IMR-90 (cell line): ENCODE data around the gene MAPRE3. TPM values are rescaled to one million over a fixed set of nuclear protein-coding genes. Genes with fewer than 3 reads are reported as not detected.

Experiments used
- ATAC-seq: fragments of 200-7000 bp; cut with Tn5 transposase; 2 replicates; pipeline ENCODE4 v1.9.1; 2020; ENCODE audit warnings: low read depth, mild to moderate bottlenecking, moderate library complexity
- BruUV-seq: library from RNA; stranded (reverse); fragments of 400-500 nt; replicated peaks from 2 replicates; lab custom pipeline; 2021; lab: Mats Ljungman, UMichigan
- CTCF ChIA-PET: fragments of 300-600 bp; formaldehyde crosslinking; extraction: SDS; loops from one replicate; lab custom pipeline; 2021; ENCODE audit warnings: antibody characterized with exemption; lab: Yijun Ruan, JAX
- POLR2A ChIA-PET: fragments of 300-600 bp; sonication (Branson Sonifier 250); formaldehyde crosslinking; loops from one replicate; lab custom pipeline; 2022; ENCODE audit warnings: antibody characterized with exemption; ENCODE audit not compliant: unreplicated experiment; lab: Charles Lee
- DNase-seq: peaks from one replicate; pipeline ENCODE4 v3.0.0; 2013
- H2AFZ ChIP-seq: replicated peaks from 2 replicates; pipeline ENCODE3; 2013; ENCODE audit warnings: low read length, mild to moderate bottlenecking; ENCODE audit not compliant: poor library complexity
- H2AK5ac ChIP-seq: 2 replicates; pipeline ENCODE4 v1.6.1; 2013; ENCODE audit warnings: low read depth, low read length, inconsistent platforms
- H2AK9ac ChIP-seq: replicated peaks from 2 replicates; pipeline ENCODE3; 2013; ENCODE audit warnings: mild to moderate bottlenecking, low read depth, low read length, moderate library complexity; ENCODE audit not compliant: poor library complexity
- H2BK120ac ChIP-seq: 2 replicates; pipeline ENCODE4 v1.6.1; 2013; ENCODE audit warnings: low read depth, low read length, inconsistent platforms
- H2BK15ac ChIP-seq: 3 replicates; pipeline ENCODE4 v1.6.1; 2013; ENCODE audit warnings: low read depth, low read length, inconsistent platforms
- H2BK20ac ChIP-seq: 2 replicates; pipeline ENCODE4 v1.6.1; 2013; ENCODE audit warnings: low read depth, mild to moderate bottlenecking, inconsistent platforms, low read length, moderate library complexity
- H2BK5ac ChIP-seq: 2 replicates; pipeline ENCODE4 v1.6.1; 2013; ENCODE audit warnings: mild to moderate bottlenecking, low read depth, low read length, inconsistent platforms; ENCODE audit not compliant: poor library complexity, severe bottlenecking
- H3K14ac ChIP-seq: replicated peaks from 2 replicates; pipeline ENCODE4 v1.6.1; 2013; ENCODE audit warnings: low read depth, low read length, inconsistent platforms
- H3K18ac ChIP-seq: 2 replicates; pipeline ENCODE4 v1.6.1; 2013; ENCODE audit warnings: low read depth, low read length, control low read depth
- H3K23ac ChIP-seq: 2 replicates; pipeline ENCODE4 v1.6.1; 2013; ENCODE audit warnings: low read depth, low read length, inconsistent platforms
- H3K27ac ChIP-seq: 2 replicates; pipeline ENCODE4 v1.5.1; 2013; ENCODE audit warnings: mild to moderate bottlenecking, control low read depth, low read length; ENCODE audit not compliant: insufficient read depth
- H3K27me3 ChIP-seq: 2 replicates; pipeline ENCODE4 v1.6.1; 2013; ENCODE audit warnings: low read length; ENCODE audit not compliant: control insufficient read depth, insufficient read depth
- H3K36me3 ChIP-seq: 2 replicates; pipeline ENCODE4 v1.6.1; 2013; ENCODE audit warnings: low read length, mixed read lengths; ENCODE audit not compliant: control insufficient read depth, insufficient read depth
- H3K4ac ChIP-seq: 2 replicates; pipeline ENCODE4 v1.6.1; 2013; ENCODE audit warnings: low read depth, low read length, inconsistent platforms
- H3K4me1 ChIP-seq: 2 replicates; pipeline ENCODE4 v1.6.1; 2013; ENCODE audit warnings: low read length, mixed read lengths; ENCODE audit not compliant: control insufficient read depth, insufficient read depth
- H3K4me2 ChIP-seq: 2 replicates; pipeline ENCODE4 v1.6.1; 2013; ENCODE audit warnings: low read depth, mild to moderate bottlenecking, control low read depth, low read length, moderate library complexity
- H3K4me3 ChIP-seq: 2 replicates; pipeline ENCODE4 v1.5.1; 2013; ENCODE audit warnings: low read depth, mild to moderate bottlenecking, control low read depth, low read length, moderate library complexity; ENCODE audit not compliant: insufficient read depth
- H3K56ac ChIP-seq: 2 replicates; pipeline ENCODE4 v1.6.1; 2013; ENCODE audit warnings: low read length, inconsistent platforms; ENCODE audit not compliant: insufficient read depth; ENCODE audit errors: extremely low read depth
- H3K79me1 ChIP-seq, 2 experiments: 2 replicates each; pipeline ENCODE4 v1.6.1; 2013; ENCODE audit warnings: low read length in 2 of 2, inconsistent platforms in 1 of 2, low read depth in 1 of 2
- H3K9ac ChIP-seq: 2 replicates; pipeline ENCODE4 v1.6.1; 2013; ENCODE audit warnings: low read depth, low read length, control low read depth
- H3K9me1 ChIP-seq: 2 replicates; pipeline ENCODE4 v1.6.1; 2013; ENCODE audit warnings: low read length, inconsistent platforms; ENCODE audit not compliant: insufficient read depth
- H3K9me3 ChIP-seq: 2 replicates; pipeline ENCODE4 v1.6.1; 2013; ENCODE audit warnings: low read length; ENCODE audit not compliant: control insufficient read depth, insufficient read depth
- H4K20me1 ChIP-seq: 2 replicates; pipeline ENCODE4 v1.6.1; 2013; ENCODE audit warnings: low read length, inconsistent platforms; ENCODE audit not compliant: insufficient read depth
- H4K5ac ChIP-seq: 2 replicates; pipeline ENCODE4 v1.6.1; 2013; ENCODE audit warnings: mild to moderate bottlenecking, low read depth, low read length, control low read depth
- H4K8ac ChIP-seq, 2 experiments: 2 replicates each; pipeline ENCODE4 v1.6.1; 2013; ENCODE audit warnings: low read depth in 2 of 2, low read length in 2 of 2, control low read depth in 1 of 2, inconsistent platforms in 1 of 2
- H4K91ac ChIP-seq: 2 replicates; pipeline ENCODE4 v1.6.1; 2013; ENCODE audit warnings: low read depth, low read length, inconsistent platforms; ENCODE audit not compliant: insufficient read depth
- BHLHE40 ChIP-seq: fragments of 150-350 bp; IDR thresholded peaks from 2 replicates; pipeline ENCODE4 v1.6.1; 2016; ENCODE audit warnings: mild to moderate bottlenecking, low read depth, low read length
- CEBPB ChIP-seq: IDR thresholded peaks from 2 replicates; pipeline ENCODE4 v1.6.1; 2012; ENCODE audit warnings: low read depth, low read length, improper control_type of control experiment
- CHD1 ChIP-seq: IDR thresholded peaks from 2 replicates; pipeline ENCODE4 v1.6.1; 2012; ENCODE audit warnings: low read depth, low read length, improper control_type of control experiment
- CTCF ChIP-seq: conservative IDR thresholded peaks from 2 replicates; pipeline ENCODE4 v1.5.1; 2012; ENCODE audit warnings: mild to moderate bottlenecking, low read depth, low read length, improper control_type of control experiment
- ELK1 ChIP-seq: fragments of 150-350 bp; IDR thresholded peaks from 2 replicates; pipeline ENCODE4 v1.6.1; 2016; ENCODE audit warnings: low read depth, mild to moderate bottlenecking, low read length, moderate library complexity, borderline replicate concordance
- FOS ChIP-seq: fragments of 150-350 bp; IDR thresholded peaks from 2 replicates; pipeline ENCODE4 v1.6.1; 2016; ENCODE audit warnings: low read depth, low read length
- MAFK ChIP-seq: IDR thresholded peaks from 2 replicates; pipeline ENCODE4 v1.6.1; 2012; ENCODE audit warnings: low read depth, low read length, improper control_type of control experiment
- MAZ ChIP-seq: IDR thresholded peaks from 2 replicates; pipeline ENCODE4 v1.6.1; 2012; ENCODE audit warnings: low read depth, mild to moderate bottlenecking, low read length, improper control_type of control experiment, moderate library complexity, borderline replicate concordance
- MXI1 ChIP-seq: IDR thresholded peaks from 2 replicates; pipeline ENCODE4 v1.6.1; 2012; ENCODE audit warnings: low read depth, mild to moderate bottlenecking, low read length, moderate library complexity, borderline replicate concordance
- NFE2L2 ChIP-seq: fragments of 150-350 bp; IDR thresholded peaks from 2 replicates; pipeline ENCODE4 v1.6.1; 2016; ENCODE audit warnings: low read depth, mild to moderate bottlenecking, low read length
- POLR2A ChIP-seq: IDR thresholded peaks from 2 replicates; pipeline ENCODE4 v1.6.1; 2012; ENCODE audit warnings: mild to moderate bottlenecking, low read depth, low read length
- RAD21 ChIP-seq: IDR thresholded peaks from 2 replicates; pipeline ENCODE4 v1.6.1; 2012; ENCODE audit warnings: low read length, improper control_type of control experiment
- RCOR1 ChIP-seq: IDR thresholded peaks from 2 replicates; pipeline ENCODE4 v1.6.1; 2012; ENCODE audit warnings: mild to moderate bottlenecking, low read length, improper control_type of control experiment; ENCODE audit not compliant: insufficient replicate concordance
- RFX5 ChIP-seq: IDR thresholded peaks from 2 replicates; pipeline ENCODE4 v1.8.0; 2012; ENCODE audit warnings: low read depth, mild to moderate bottlenecking, low read length, moderate library complexity
- SMC3 ChIP-seq: fragments of 150-350 bp; IDR thresholded peaks from 2 replicates; pipeline ENCODE4 v1.6.1; 2016; ENCODE audit warnings: low read depth, mild to moderate bottlenecking, antibody characterized with exemption, low read length, moderate library complexity
- USF2 ChIP-seq: fragments of 150-350 bp; IDR thresholded peaks from 2 replicates; pipeline ENCODE4 v1.6.1; 2017; ENCODE audit warnings: mild to moderate bottlenecking, antibody characterized with exemption, low read length, low read depth
- WGBS, 2 experiments: methylation state at CpG; one replicate each; pipeline versions ENCODE4 v1.1.5 to v1.1.7; 2013; ENCODE audit warnings: missing lambda C conversion rate in 2 of 2; ENCODE audit not compliant: insufficient read length in 1 of 2; ENCODE audit errors: extremely low coverage in 2 of 2; 5-methylcytosine and 5-hydroxymethylcytosine counted together
- dilution Hi-C: fragments of 300-500 bp; cut with HindIII; formaldehyde crosslinking; loops from one replicate; pipeline ENCODE4 v1.14.3; 2018; ENCODE audit warnings: low sequenced_read_pairs; ENCODE audit not compliant: unreplicated experiment
- in situ Hi-C: fragments of 300-500 bp; cut with MboI; formaldehyde crosslinking; loops from 3 replicates; pipeline ENCODE4 v1.14.3; 2019; ENCODE audit warnings: low sequenced_read_pairs, inconsistent platforms, mixed read lengths
- intact Hi-C: fragments of 100-400 bp; cut with micrococcal nuclease; formaldehyde crosslinking; loops from 2 replicates; pipeline ENCODE4 v1.10.0; 2022
- polyA plus RNA-seq, 3 experiments: library from polyadenylated mRNA; depleted of rRNA; stranded (reverse); fragments of >200 nt; gene quantifications; 2 replicates each; pipeline ENCODE4 v1.2.3, GENCODE V29; 2012; ENCODE audit warnings: low replicate concordance in 1 of 3
- total RNA-seq: library from RNA; depleted of rRNA; stranded (reverse); fragments of >200 nt; gene quantifications from 2 replicates; pipeline ENCODE4 v1.2.3, GENCODE V29; 2012

MAPRE3 gene
- total and polyA plus RNA-seq, 2 of the 4 experiments (the other 2 are of a cell fraction), result 1.8 to 20.3 TPM

GRCh38 chr2:27073782-27074181 lies 103.3 kb downstream of the MAPRE3 start:
- Histone ChIP-seq H3K4ac (peak overlapping the region; percentile 80), H4K5ac (peak overlapping the region; percentile 58), H3K27ac (peak overlapping the region; percentile 68; the same call in 1 of the 2 replicates), H4K8ac (peak overlapping the region; percentile 45 to 74; a peak in 2 of 4 replicates), H4K20me1 (peaks cover 11% of the 10 kb centered on the region), H3K56ac (no peak overlapping the region; the same call in 1 of the 2 replicates), H4K91ac (peak overlapping the region; percentile 2), H3K4me1 (peaks cover 37% of the 10 kb centered on the region), H2BK120ac (peak overlapping the region; percentile 80), H2AFZ (no peak overlapping the region), H2BK15ac (peak overlapping the region; percentile 6; the same call in 2 of the 3 replicates), H3K4me2 (no peak overlapping the region), H3K9ac (peak overlapping the region; percentile 14; the same call in 1 of the 2 replicates), H3K79me1 (peaks cover 17 to 36% of the 10 kb centered on the region in 2 experiments), H3K36me3 (peaks cover 12% of the 10 kb centered on the region), H2AK9ac (peak overlapping the region; percentile 66), H3K14ac (peak overlapping the region; percentile 68), H2BK5ac (peak overlapping the region; percentile 41), H3K18ac (peak overlapping the region; percentile 65), H3K23ac (peak overlapping the region; percentile 77), H3K9me3 (no peaks in the 10 kb centered on the region), H2AK5ac (peak overlapping the region; percentile 90), H3K27me3 (no peaks in the 10 kb centered on the region), H3K9me1 (peaks cover 22% of the 10 kb centered on the region), H2BK20ac (peak overlapping the region; percentile 78), H3K4me3 (no peak overlapping the region)
- TF ChIP-seq RFX5 (no peak), SMC3 (no peak), CEBPB (no peak), USF2 (no peak), FOS (no peak), MAZ (no peak), RCOR1 (no peak), ELK1 (no peak), BHLHE40 (no peak), POLR2A (no peak), MAFK (no peak), RAD21 (no peak), CHD1 (no peak), CTCF (no peak), MXI1 (no peak), NFE2L2 (no peak)
- ChIA-PET POLR2A (no interaction called here), CTCF (no interaction called here)
- no CpG with 5 or more reads among the region's 2 CpGs for WGBS, 2 experiments
- dilution Hi-C loops (no loop called here), intact Hi-C loops (loop anchor here (5.0 kb wide), 1 partner anchor 111 kb away; no protein-coding TSS in a partner anchor), in situ Hi-C loops (no loop called here)
- DNase-seq, result peak; percentile 22
- no TSS peak for BruUV-seq
- ATAC-seq, result no peak
